NB4 (cell line): ENCODE measurements around the gene ZNF512.
A peak's percentile ranks its signal among the peaks of the same experiment; 100 is the strongest.
"Not testable (repeated sequence)": the region's sequence is repeated elsewhere in the genome, so short reads cannot be mapped to it uniquely, and the experiment has no call there.

Experiments
- DNase-seq: peaks from one replicate; pipeline ENCODE4 v3.0.0; 2010; ENCODE audit warnings: low read depth
- H3K4me3 ChIP-seq: one replicate; pipeline ENCODE4 v1.5.1; 2011; ENCODE audit warnings: mild to moderate bottlenecking, low read depth, low read length, moderate library complexity
- CTCF ChIP-seq: IDR thresholded peaks from one replicate; pipeline ENCODE4 v1.5.1; 2012; ENCODE audit warnings: low read depth, low read length
- MAX ChIP-seq: IDR thresholded peaks from 2 replicates; pipeline ENCODE4 v1.6.1; 2011; ENCODE audit warnings: low read depth, low read length
- MYC ChIP-seq: IDR thresholded peaks from 2 replicates; pipeline ENCODE4 v1.6.1; 2011; ENCODE audit warnings: low read depth, low read length
- POLR2A ChIP-seq: IDR thresholded peaks from 2 replicates; pipeline ENCODE4 v1.6.1; 2011; ENCODE audit warnings: mild to moderate bottlenecking; ENCODE audit not compliant: insufficient read length; ENCODE audit errors: extremely low read depth

The ZNF512 gene

GRCh38 chr2:27627963-27628766 lies 45.3 kb downstream of the ZNF512 start:
- DNase-seq: peak; percentile 77
- no peak for TF ChIP-seq MAX

DNA sequence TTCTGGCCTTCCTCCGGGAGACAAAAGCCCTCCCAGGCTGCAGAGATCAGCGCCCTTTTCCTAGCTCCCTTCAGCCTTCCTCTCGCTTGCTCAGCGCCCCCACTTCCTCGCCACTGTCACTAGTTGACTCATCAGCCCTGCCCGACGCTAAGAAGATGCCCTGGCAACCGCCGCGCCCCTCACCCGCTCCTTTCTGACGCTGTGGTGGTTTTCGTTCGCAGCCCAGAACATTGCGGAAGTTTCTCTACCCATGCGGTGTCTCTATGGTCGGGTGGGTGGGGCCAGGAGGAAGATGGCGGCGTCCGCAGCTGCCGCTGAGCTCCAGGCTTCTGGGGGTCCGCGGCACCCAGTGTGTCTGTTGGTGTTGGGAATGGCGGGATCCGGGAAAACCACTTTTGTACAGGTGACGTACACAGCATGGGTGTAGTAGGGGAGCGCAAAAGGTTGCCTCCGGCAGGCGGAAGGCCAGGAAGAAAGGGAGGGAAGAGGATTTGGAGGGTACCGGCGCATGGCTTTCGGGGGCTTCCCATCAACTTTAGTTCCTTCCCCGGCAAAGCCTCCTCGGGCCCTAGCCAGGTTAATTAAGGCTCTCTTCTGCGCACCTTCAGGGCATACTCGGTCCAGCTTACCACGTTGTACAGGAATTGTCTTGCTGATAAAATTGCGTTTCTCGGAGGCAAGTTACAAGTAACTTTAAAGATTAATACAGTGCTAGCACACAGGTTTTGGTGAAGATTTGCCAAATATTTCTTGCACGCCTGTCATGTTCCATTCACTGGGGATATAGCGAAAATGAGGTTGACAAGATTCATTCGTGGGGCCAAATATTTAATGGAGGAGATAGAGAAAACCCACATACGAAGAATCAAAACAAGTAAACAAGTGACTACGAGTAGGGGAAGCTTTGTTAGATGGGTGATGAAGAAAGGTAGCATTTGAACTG lies 46.2 kb downstream of the ZNF512 start, which contains the start of the genes CCDC121 and GPN1:
Gene CCDC121, minus strand, starts transcription at position 246 of the 943 bp plus-strand sequence. CDS start 1,213 bp downstream, outside the sequence.
Gene GPN1, plus strand, starts transcription at position 284 of the 943 bp plus-strand sequence. Its CDS starts 9 bp downstream, at position 293.
- TF ChIP-seq POLR2A (peak; percentile 85), MAX (peak; percentile 86), CTCF (no peak), MYC (peak; percentile 83)
- peak; percentile 98 for DNase-seq
- H3K4me3 ChIP-seq: peak within 1 kb of the TSS; percentile 97

More at GRCh38 chr2:27627963-27628766, 45.3 kb downstream of the ZNF512 start:
- peak overlapping the region; percentile 97 for H3K4me3 ChIP-seq

DNA sequence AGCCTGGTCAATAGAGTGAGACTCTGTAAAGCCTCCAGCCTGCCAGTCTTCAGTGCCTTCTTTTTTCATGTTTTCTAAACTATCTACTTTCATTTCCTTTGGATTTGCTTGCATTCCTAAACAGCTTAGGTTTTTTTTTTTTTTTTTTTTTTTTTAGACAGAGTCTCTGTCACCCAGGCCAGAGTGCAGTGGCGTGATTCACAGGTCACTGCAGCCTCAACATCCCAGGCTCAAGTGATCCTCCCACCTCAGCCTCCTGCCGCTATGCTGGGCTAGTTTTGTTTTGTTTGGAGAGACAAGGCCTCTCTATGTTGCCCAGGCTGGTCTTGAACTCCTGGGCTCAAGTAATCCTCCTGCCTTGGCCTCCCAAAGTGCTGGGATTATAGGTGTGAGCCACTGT lies 47.4 kb downstream of the ZNF512 start:
- not testable (repeated sequence) for H3K4me3 ChIP-seq, DNase-seq

- no peak overlapping the region for H3K4me3 ChIP-seq
- no peak for TF ChIP-seq MAX
- TF ChIP-seq POLR2A: no peak
- TF ChIP-seq MYC: no peak
- DNase-seq: no peak
These were observed 51.4 kb downstream of the ZNF512 start for GRCh38 chr2:27634291-27634690.

DNA sequence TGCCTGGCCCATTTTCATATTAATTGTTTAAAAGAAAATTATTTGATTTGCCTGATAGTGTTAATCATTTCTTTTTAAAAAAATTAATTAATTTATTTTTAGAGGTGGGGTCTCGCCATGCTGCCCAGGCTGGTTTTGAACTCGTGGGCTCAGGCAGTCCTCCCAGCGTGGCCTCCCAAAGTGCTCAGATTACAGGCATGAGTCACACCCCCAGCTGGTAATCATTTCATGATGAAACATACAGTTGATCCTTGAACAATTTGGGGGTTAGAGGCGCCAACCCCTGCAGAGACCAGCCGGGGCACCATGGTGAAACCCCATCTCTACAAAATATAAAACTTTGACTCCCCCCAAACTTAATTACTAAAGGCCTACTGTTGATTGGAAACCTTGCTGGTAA lies 53.9 kb downstream of the ZNF512 start:
- DNase-seq: peak; percentile 9
- no peak overlapping the region for H3K4me3 ChIP-seq
- TF ChIP-seq CTCF: no peak
- no peak for TF ChIP-seq MAX
- no peak for TF ChIP-seq POLR2A

DNA sequence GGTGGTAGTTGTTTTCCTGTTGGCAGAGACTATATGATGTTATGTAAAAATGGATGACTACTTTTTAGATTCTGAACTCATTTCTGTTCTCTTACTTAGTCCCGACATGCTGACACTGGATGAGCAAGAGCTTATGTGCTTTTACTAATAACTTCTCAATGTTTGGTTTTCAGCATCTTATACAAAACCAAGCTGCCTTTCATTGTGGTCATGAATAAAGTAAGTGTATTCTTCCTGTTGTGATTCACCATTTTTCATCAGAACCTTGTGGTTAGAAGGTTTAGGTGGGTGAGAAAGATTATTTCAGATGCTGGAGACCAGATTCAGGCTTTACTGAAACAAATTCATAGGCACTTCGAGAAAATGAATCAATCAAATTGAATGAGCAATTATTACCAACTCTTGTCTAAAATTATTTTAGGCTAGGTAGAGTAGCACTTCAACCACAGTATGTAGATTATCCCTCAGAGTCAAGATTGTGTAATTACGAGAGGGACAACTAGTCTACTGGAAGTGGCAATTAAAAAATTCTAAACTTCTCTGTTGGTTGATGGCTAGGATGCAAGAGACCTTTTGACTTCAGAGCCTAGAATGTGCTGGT lies 55.3 kb downstream of the ZNF512 start:
- no peak for DNase-seq
- TF ChIP-seq CTCF (no peak), POLR2A (no peak), MAX (no peak), MYC (no peak)
- no peak overlapping the region for H3K4me3 ChIP-seq
